Stimulated activated memory B cell treated with anti-CD40 and anti-IgM and Interleukin-4, amounts not matched to agents 10 μg/mL and 1 μg/mL and 100 μg/mL, for 72 hours (primary cell): Measurements from ENCODE around the gene PHLDB2.

Experiments
- ATAC-seq: fragments of 150-1000 bp; cut with Tn5 transposase; 2 replicates; pipeline ENCODE4 v1.10.0; 2021
- H3K27ac Mint-ChIP-seq: one replicate; pipeline ENCODE4 v1.8.0; 2022; ENCODE audit warnings: mild to moderate bottlenecking, mixed read lengths
- H3K27me3 Mint-ChIP-seq: one replicate; pipeline ENCODE4 v1.8.0; 2022; ENCODE audit warnings: mixed read lengths
- H3K36me3 Mint-ChIP-seq: one replicate; pipeline ENCODE4 v1.8.0; 2022; ENCODE audit warnings: mixed read lengths
- H3K4me1 Mint-ChIP-seq: one replicate; pipeline ENCODE4 v1.8.0; 2022; ENCODE audit warnings: mixed read lengths
- H3K4me3 Mint-ChIP-seq: one replicate; pipeline ENCODE4 v1.8.0; 2022; ENCODE audit warnings: mild to moderate bottlenecking, moderate library complexity, mixed read lengths
- H3K9me3 Mint-ChIP-seq: one replicate; pipeline ENCODE4 v1.8.0; 2022; ENCODE audit warnings: mixed read lengths

PHLDB2 gene

GRCh38 chr3:112012205-112012992, 153.3 kb downstream of the PHLDB2 start:
- no peaks in the 10 kb centered on the region for H3K36me3 Mint-ChIP-seq
- no peaks in the 10 kb centered on the region for H3K27me3 Mint-ChIP-seq
- H3K9me3 Mint-ChIP-seq = no peaks in the 10 kb centered on the region
- H3K27ac Mint-ChIP-seq = no peak overlapping the region
- H3K4me3 Mint-ChIP-seq = no peak overlapping the region
- peaks cover 19% of the 10 kb centered on the region for H3K4me1 Mint-ChIP-seq
- no peak for ATAC-seq

- ATAC-seq = peak; percentile 75
- H3K4me1 Mint-ChIP-seq = peaks cover 19% of the 10 kb centered on the region
- H3K27ac Mint-ChIP-seq = no peak overlapping the region
- H3K9me3 Mint-ChIP-seq = no peaks in the 10 kb centered on the region
- H3K36me3 Mint-ChIP-seq = no peaks in the 10 kb centered on the region
- no peaks in the 10 kb centered on the region for H3K27me3 Mint-ChIP-seq
- H3K4me3 Mint-ChIP-seq = no peak overlapping the region
Measured at GRCh38 chr3:112013058-112013783, 154.2 kb downstream of the PHLDB2 start.

GRCh38 chr3:112013784-112014143, 154.7 kb downstream of the PHLDB2 start:
- ATAC-seq = no peak
- Mint-ChIP-seq H3K27ac (no peak overlapping the region), H3K36me3 (no peaks in the 10 kb centered on the region), H3K4me3 (no peak overlapping the region), H3K4me1 (peaks cover 19% of the 10 kb centered on the region), H3K27me3 (no peaks in the 10 kb centered on the region), H3K9me3 (no peaks in the 10 kb centered on the region)

- Mint-ChIP-seq H3K4me3 (no peak overlapping the region), H3K4me1 (peaks cover 19% of the 10 kb centered on the region), H3K27me3 (no peaks in the 10 kb centered on the region), H3K36me3 (no peaks in the 10 kb centered on the region), H3K9me3 (no peaks in the 10 kb centered on the region), H3K27ac (no peak overlapping the region)
- ATAC-seq = no peak
Measured at GRCh38 chr3:112017091-112017490, 158.0 kb downstream of the PHLDB2 start.

DNA sequence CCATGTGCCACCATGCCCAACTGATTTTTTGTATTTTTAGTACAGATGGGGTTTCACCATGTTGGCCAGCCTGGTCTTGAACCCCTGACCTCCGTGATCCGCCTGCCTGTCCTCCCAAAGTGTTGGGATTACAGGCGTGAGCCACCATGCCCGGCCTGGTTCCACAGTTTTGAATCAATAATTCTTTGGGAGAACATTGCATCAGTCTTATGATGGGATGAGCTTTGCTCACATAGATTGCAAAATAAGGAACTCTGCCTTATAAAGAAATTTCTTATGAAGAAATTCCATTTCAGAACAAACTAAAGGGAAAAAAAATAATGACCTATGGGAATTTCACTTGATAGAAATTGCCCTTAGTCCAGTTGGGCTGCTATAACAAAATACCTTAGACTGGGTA, 159.6 kb downstream of the PHLDB2 start:
- peaks cover 6% of the 10 kb centered on the region for H3K4me1 Mint-ChIP-seq
- H3K36me3 Mint-ChIP-seq = no peaks in the 10 kb centered on the region
- no peak overlapping the region for H3K27ac Mint-ChIP-seq
- H3K27me3 Mint-ChIP-seq = no peaks in the 10 kb centered on the region
- H3K9me3 Mint-ChIP-seq = no peaks in the 10 kb centered on the region
- no peak for ATAC-seq
- no peak overlapping the region for H3K4me3 Mint-ChIP-seq

DNA sequence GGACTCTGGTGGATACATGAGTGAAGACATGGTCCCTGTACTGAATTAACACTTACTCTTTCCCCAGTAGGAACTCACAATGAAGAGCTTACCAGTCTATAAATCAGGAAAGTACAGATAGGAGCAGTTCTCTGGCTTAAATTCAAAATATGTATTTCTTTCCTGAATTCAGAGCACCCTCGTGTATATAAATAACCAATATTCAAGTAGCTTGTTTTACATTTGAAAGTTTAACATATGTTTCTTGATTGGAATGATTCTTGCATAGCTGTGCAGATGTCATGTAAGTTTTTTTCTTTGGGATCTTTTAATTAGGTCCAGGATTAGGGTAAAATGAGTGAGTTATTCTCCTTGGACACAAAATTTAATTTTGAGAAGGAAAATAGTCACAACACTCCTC, 160.7 kb downstream of the PHLDB2 start:
- H3K4me3 Mint-ChIP-seq = no peak overlapping the region
- ATAC-seq = no peak
- H3K36me3 Mint-ChIP-seq = no peaks in the 10 kb centered on the region
- no peaks in the 10 kb centered on the region for H3K9me3 Mint-ChIP-seq
- H3K27me3 Mint-ChIP-seq = no peaks in the 10 kb centered on the region
- no peaks in the 10 kb centered on the region for H3K4me1 Mint-ChIP-seq
- H3K27ac Mint-ChIP-seq = no peak overlapping the region

DNA sequence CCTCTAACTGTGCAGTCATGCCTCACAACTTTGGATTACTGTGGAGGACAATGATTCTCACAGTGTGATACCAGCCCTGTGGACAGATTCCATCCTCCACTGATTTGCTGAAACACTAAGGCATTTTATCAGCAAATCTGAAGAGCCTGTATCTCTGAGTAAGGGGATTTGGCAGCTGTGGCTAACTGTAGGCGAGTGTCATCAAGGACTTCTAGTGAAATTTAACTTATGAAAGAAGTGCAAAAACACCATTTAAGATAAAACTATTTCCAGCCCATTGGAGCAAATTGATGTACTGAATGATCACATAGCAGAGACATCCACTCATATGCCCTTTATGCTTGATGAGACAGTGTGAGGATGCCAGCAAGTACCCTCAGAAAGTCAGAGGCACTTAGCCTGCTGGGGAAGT, 161.6 kb downstream of the PHLDB2 start:
- H3K4me1 Mint-ChIP-seq = no peaks in the 10 kb centered on the region
- ATAC-seq = no peak
- H3K9me3 Mint-ChIP-seq = no peaks in the 10 kb centered on the region

More for the DNA sequence above, 161.6 kb downstream of the PHLDB2 start:
- no peaks in the 10 kb centered on the region for H3K27me3 Mint-ChIP-seq
- H3K4me3 Mint-ChIP-seq = no peak overlapping the region
- no peaks in the 10 kb centered on the region for H3K36me3 Mint-ChIP-seq
- H3K27ac Mint-ChIP-seq = no peak overlapping the region
